Activated naive CD8-positive, alpha-beta T cell treated with anti-CD3 and anti-CD28 coated beads for 36 hours (primary cell): ENCODE measurements around the gene COQ3. TPM values are rescaled to one million over a fixed set of nuclear protein-coding genes. Genes with fewer than 3 reads are reported as not detected.

Experiments used
- DNase-seq: peaks from one replicate; pipeline ENCODE4 v3.0.0; 2021
- H3K27ac Mint-ChIP-seq: one replicate; pipeline ENCODE4 v1.8.0; 2022; ENCODE audit warnings: mild to moderate bottlenecking, moderate library complexity, mixed read lengths
- H3K27me3 Mint-ChIP-seq: one replicate; pipeline ENCODE4 v1.8.0; 2022; ENCODE audit warnings: mild to moderate bottlenecking, mixed read lengths
- H3K36me3 Mint-ChIP-seq: one replicate; pipeline ENCODE4 v1.8.0; 2021; ENCODE audit warnings: mild to moderate bottlenecking, mixed read lengths
- H3K4me1 Mint-ChIP-seq: one replicate; pipeline ENCODE4 v1.8.0; 2021; ENCODE audit warnings: mixed read lengths
- H3K4me3 Mint-ChIP-seq: one replicate; pipeline ENCODE4 v1.8.0; 2022; ENCODE audit warnings: mild to moderate bottlenecking, moderate library complexity, mixed read lengths
- H3K9me3 Mint-ChIP-seq: one replicate; pipeline ENCODE4 v1.8.0; 2022; ENCODE audit warnings: mixed read lengths
- total RNA-seq, 2 experiments: library from RNA; stranded (reverse); gene quantifications; one replicate each; pipeline ENCODE4 v1.2.3, GENCODE V29; 2021

COQ3 gene
- total RNA-seq, 2 experiments from 2014 or later = 21.0 to 23.8 TPM

GRCh38 chr6:99330159-99330558 is 63.8 kb downstream of the COQ3 start:
- peaks cover 1% of the 10 kb centered on the region for H3K4me1 Mint-ChIP-seq
- no peaks in the 10 kb centered on the region for H3K9me3 Mint-ChIP-seq
- no peaks in the 10 kb centered on the region for H3K36me3 Mint-ChIP-seq
- DNase-seq = peak; percentile 46
- peaks cover 4% of the 10 kb centered on the region for H3K27me3 Mint-ChIP-seq
- no peak overlapping the region for H3K4me3 Mint-ChIP-seq
- H3K27ac Mint-ChIP-seq = no peak overlapping the region

GRCh38 chr6:99324996-99325395 is 69.0 kb downstream of the COQ3 start:
- H3K4me1 Mint-ChIP-seq = no peaks in the 10 kb centered on the region
- H3K27ac Mint-ChIP-seq = no peak overlapping the region
- no peaks in the 10 kb centered on the region for H3K9me3 Mint-ChIP-seq
- no peak for DNase-seq
- H3K4me3 Mint-ChIP-seq = no peak overlapping the region
- H3K36me3 Mint-ChIP-seq = no peaks in the 10 kb centered on the region
- H3K27me3 Mint-ChIP-seq = peaks cover 4% of the 10 kb centered on the region

Other genes starting within 250 kb of the COQ3 start
- gene FAXC, start 44.5 kb downstream of the COQ3 start, total RNA-seq = not detected
- gene PNISR, start 31.1 kb upstream of the COQ3 start, total RNA-seq = 10 to 100 TPM; 88.8 to 91.6 TPM
- 10 to 100 TPM; 15.7 to 18.6 TPM for gene USP45, start 121.2 kb upstream of the COQ3 start, total RNA-seq
- 10 to 100 TPM; 77.3 to 80.5 TPM for gene CCNC, start 174.5 kb upstream of the COQ3 start, total RNA-seq
- gene PRDM13, start 212.6 kb upstream of the COQ3 start, total RNA-seq = under 1 TPM in 1 of 2 experiments, not detected in 1; 0.10 TPM